Measurements from ENCODE around the gene DUSP10.

DUSP10 gene

GRCh38 chr1:221729771-221730330, 12.0 kb downstream of the DUSP10 start:
- no peak for DNase-seq (ENCODE audit: low spot score)

- no peak for DNase-seq (ENCODE audit: low spot score)
These were observed 13.8 kb downstream of the DUSP10 start for GRCh38 chr1:221728037-221728505.

- DNase-seq (ENCODE audit: low spot score), result no peak
These were observed 14.5 kb downstream of the DUSP10 start for GRCh38 chr1:221727146-221728036.

GRCh38 chr1:221725735-221726672, 15.9 kb downstream of the DUSP10 start:
- no peak for DNase-seq (ENCODE audit: low spot score)

GRCh38 chr1:221724931-221725605, 16.8 kb downstream of the DUSP10 start:
- DNase-seq (ENCODE audit: low spot score), result no peak

- no peak for DNase-seq (ENCODE audit: low spot score)
These were observed 18.0 kb downstream of the DUSP10 start for GRCh38 chr1:221723848-221724236.

- DNase-seq (ENCODE audit: low spot score), result no peak
These were observed 18.7 kb downstream of the DUSP10 start for GRCh38 chr1:221723018-221723847.

- DNase-seq (ENCODE audit: low spot score), result no peak
These were observed 19.5 kb downstream of the DUSP10 start for GRCh38 chr1:221722254-221723017.

- DNase-seq (ENCODE audit: low spot score), result no peak
These were observed 21.3 kb downstream of the DUSP10 start for GRCh38 chr1:221720545-221720944.

GRCh38 chr1:221719987-221720386, 21.9 kb downstream of the DUSP10 start:
- DNase-seq (ENCODE audit: low spot score), result no peak

- no peak for DNase-seq (ENCODE audit: low spot score)
These were observed 22.7 kb downstream of the DUSP10 start for GRCh38 chr1:221719278-221719597.

GRCh38 chr1:221718381-221719277, 23.3 kb downstream of the DUSP10 start:
- DNase-seq (ENCODE audit: low spot score), result no peak

GRCh38 chr1:221717485-221717853, 24.4 kb downstream of the DUSP10 start:
- DNase-seq (ENCODE audit: low spot score), result no peak

- no peak for DNase-seq (ENCODE audit: low spot score)
These were observed 25.0 kb downstream of the DUSP10 start for GRCh38 chr1:221716713-221717484.

GRCh38 chr1:221715321-221716169, 26.3 kb downstream of the DUSP10 start:
- DNase-seq (ENCODE audit: low spot score), result no peak

- DNase-seq (ENCODE audit: low spot score), result no peak
These were observed 27.4 kb downstream of the DUSP10 start for GRCh38 chr1:221714227-221715152.
